Cardiac muscle cell (in vitro differentiated cells and primary cell): ENCODE results near the gene CDC37L1. TPM values are rescaled to one million over a fixed set of nuclear protein-coding genes. Genes with fewer than 3 reads are reported as not detected.

ENCODE experiments used
- DNase-seq, 2 donors: peaks; one replicate each; pipeline versions ENCODE4 v3.0.0 to v3.0.0-alpha.2; 2010 to 2017; ENCODE audit warnings: low read depth in 1 of 2, low spot score in 1 of 2
- H3K27ac ChIP-seq: fragments of 200-600 bp; sonication (generic); 2 replicates; pipeline ENCODE4 v1.5.1; 2016
- H3K27me3 ChIP-seq: fragments of 200-600 bp; sonication (generic); 2 replicates; pipeline ENCODE4 v1.6.0; 2016; ENCODE audit warnings: control low read depth
- H3K36me3 ChIP-seq: fragments of 200-600 bp; sonication (generic); 2 replicates; pipeline ENCODE4 v1.5.1; 2016; ENCODE audit warnings: control low read depth
- H3K4me1 ChIP-seq: fragments of 200-600 bp; sonication (generic); 2 replicates; pipeline ENCODE4 v1.8.1; 2017; ENCODE audit warnings: low read depth, mild to moderate bottlenecking, mixed run types
- H3K4me3 ChIP-seq: fragments of 200-600 bp; sonication (generic); 2 replicates; pipeline ENCODE4 v1.5.1; 2016; ENCODE audit warnings: mild to moderate bottlenecking
- H3K9me3 ChIP-seq: fragments of 200-600 bp; sonication (generic); 2 replicates; pipeline ENCODE4 v1.5.1; 2017; ENCODE audit warnings: low read depth, mild to moderate bottlenecking, control low read depth
- polyA plus RNA-seq: library from polyadenylated mRNA; unstranded; fragments of >200 nt; fragmentation: Nextera tagmentation; extraction: Ambion mirVana; gene quantifications from 2 replicates; pipeline ENCODE4 v1.2.1, GENCODE V29; 2016
- total RNA-seq: library from RNA; depleted of rRNA; stranded (reverse); fragments of >200 nt; gene quantifications from 2 replicates; pipeline ENCODE4 v1.2.3, GENCODE V29; 2016
- TF ChIP-seq, protein P1 (sequence below): IDR thresholded peaks from 2 replicates; pipeline ENCODE4 v1.5.1; 2012; ENCODE audit warnings: low read depth, mild to moderate bottlenecking, low read length

The CDC37L1 gene
- total and polyA plus RNA-seq, 2 experiments from 2014 or later: 19.6 to 39.2 TPM

- H3K4me3 ChIP-seq: no peak overlapping the region
- TF ChIP-seq, protein P1, sequence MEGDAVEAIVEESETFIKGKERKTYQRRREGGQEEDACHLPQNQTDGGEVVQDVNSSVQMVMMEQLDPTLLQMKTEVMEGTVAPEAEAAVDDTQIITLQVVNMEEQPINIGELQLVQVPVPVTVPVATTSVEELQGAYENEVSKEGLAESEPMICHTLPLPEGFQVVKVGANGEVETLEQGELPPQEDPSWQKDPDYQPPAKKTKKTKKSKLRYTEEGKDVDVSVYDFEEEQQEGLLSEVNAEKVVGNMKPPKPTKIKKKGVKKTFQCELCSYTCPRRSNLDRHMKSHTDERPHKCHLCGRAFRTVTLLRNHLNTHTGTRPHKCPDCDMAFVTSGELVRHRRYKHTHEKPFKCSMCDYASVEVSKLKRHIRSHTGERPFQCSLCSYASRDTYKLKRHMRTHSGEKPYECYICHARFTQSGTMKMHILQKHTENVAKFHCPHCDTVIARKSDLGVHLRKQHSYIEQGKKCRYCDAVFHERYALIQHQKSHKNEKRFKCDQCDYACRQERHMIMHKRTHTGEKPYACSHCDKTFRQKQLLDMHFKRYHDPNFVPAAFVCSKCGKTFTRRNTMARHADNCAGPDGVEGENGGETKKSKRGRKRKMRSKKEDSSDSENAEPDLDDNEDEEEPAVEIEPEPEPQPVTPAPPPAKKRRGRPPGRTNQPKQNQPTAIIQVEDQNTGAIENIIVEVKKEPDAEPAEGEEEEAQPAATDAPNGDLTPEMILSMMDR: no peak
- H3K9me3 ChIP-seq: no peaks in the 10 kb centered on the region
- no peaks in the 10 kb centered on the region for H3K4me1 ChIP-seq
- no peak for DNase-seq
- H3K27me3 ChIP-seq: no peaks in the 10 kb centered on the region
- H3K36me3 ChIP-seq: no peaks in the 10 kb centered on the region
- H3K27ac ChIP-seq: no peak overlapping the region
These were observed 46.5 kb downstream of the CDC37L1 start for GRCh38 chr9:4725706-4726442.

- Histone ChIP-seq H3K4me3 (no peak overlapping the region), H3K9me3 (no peaks in the 10 kb centered on the region), H3K4me1 (no peaks in the 10 kb centered on the region), H3K27me3 (no peaks in the 10 kb centered on the region), H3K36me3 (no peaks in the 10 kb centered on the region), H3K27ac (no peak overlapping the region)
- DNase-seq: no peak
- TF ChIP-seq, protein P1: no peak
These were observed 48.2 kb downstream of the CDC37L1 start for GRCh38 chr9:4727593-4727992.

DNA sequence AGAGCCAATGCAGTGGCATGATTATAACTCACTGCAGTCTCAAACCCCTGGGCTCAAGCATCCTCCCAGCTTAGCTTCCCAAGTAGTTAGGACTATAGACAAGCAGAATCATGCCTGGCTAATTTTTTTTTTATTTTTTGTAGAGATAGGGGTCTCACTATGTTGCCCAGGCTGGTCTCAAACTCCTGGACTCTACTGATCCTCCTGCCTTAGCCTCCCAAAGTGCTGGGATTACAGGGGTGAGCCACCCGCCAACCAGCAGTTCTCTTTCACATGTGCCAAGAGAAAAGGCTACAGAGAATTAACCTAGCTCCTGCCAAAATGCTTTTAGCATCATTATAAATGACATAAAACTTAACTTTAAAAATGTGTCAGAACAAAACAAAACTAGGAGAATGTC, 53.5 kb downstream of the CDC37L1 start:
- DNase-seq: no peak
- no peaks in the 10 kb centered on the region for H3K9me3 ChIP-seq
- H3K4me1 ChIP-seq: no peaks in the 10 kb centered on the region
- TF ChIP-seq, protein P1: no peak
- no peaks in the 10 kb centered on the region for H3K36me3 ChIP-seq
- no peak overlapping the region for H3K27ac ChIP-seq
- H3K27me3 ChIP-seq: no peaks in the 10 kb centered on the region
- H3K4me3 ChIP-seq: no peak overlapping the region

GRCh38 chr9:4734150-4734549, 54.8 kb downstream of the CDC37L1 start:
- no peak for DNase-seq
- H3K27me3 ChIP-seq: no peaks in the 10 kb centered on the region

GRCh38 chr9:4738866-4739586, 59.7 kb downstream of the CDC37L1 start:
- H3K27ac ChIP-seq: peak overlapping the region; percentile 81
- DNase-seq: no peak
- H3K27me3 ChIP-seq: no peaks in the 10 kb centered on the region
- TF ChIP-seq, protein P1: no peak
- peak overlapping the region; percentile 51 for H3K4me3 ChIP-seq
- no peaks in the 10 kb centered on the region for H3K9me3 ChIP-seq
- H3K4me1 ChIP-seq: peaks cover 11% of the 10 kb centered on the region
- no peaks in the 10 kb centered on the region for H3K36me3 ChIP-seq

More at GRCh38 chr9:4734150-4734549, 54.8 kb downstream of the CDC37L1 start:
- Histone ChIP-seq H3K36me3 (no peaks in the 10 kb centered on the region), H3K27ac (no peak overlapping the region), H3K4me1 (peaks cover 1% of the 10 kb centered on the region), H3K9me3 (no peaks in the 10 kb centered on the region), H3K4me3 (no peak overlapping the region)
- TF ChIP-seq, protein P1: no peak
